Eye (tissue), 1 donor: ENCODE data around the gene BBS9.
A peak's percentile ranks its signal among the peaks of the same experiment; 100 is the strongest.
"Not testable (repeated sequence)": the region's sequence is repeated elsewhere in the genome, so short reads cannot be mapped to it uniquely, and the experiment has no call there.

Source experiments
- DNase-seq: peaks from one replicate; pipeline ENCODE4 v3.0.0-alpha.2; 2015

The BBS9 gene

DNA sequence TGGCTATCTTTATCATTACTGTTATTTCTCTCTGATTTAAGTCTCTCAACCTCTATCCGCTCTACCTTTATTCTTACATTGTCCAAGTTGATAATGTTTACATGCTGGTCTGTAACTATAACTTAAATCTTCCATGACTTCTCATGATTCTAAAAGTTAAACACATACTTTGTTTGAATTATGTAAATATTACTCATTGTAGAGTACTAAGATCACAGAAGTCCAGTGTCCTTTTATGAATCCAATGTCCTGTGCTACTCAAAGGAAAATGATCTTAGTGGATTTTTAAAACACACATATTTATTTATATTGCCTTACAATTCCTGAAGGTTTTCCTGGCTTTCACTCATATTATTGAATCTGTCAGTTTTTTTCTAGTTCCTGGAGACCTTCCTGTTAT, 70.9 kb downstream of the BBS9 start:
- DNase-seq: no peak

DNA sequence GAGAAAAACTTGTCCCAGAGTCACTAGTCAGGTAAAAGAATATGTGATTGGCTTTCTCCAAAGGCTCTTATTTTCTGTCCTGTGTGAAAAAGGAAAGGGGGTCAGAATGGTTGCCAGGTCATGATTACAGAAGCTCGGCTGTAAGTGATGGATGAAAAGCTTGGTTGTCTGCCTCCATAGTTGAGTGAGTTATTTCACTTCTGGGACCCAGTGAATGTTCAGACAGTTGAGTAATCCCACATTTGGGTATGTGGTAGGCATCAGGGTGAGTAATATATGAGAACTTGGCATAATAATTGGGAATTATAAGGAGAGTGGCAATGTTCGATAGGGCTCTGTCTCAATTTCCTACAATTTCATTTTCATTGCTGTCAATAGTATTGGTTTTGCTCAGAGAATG, 72.5 kb downstream of the BBS9 start:
- no peak for DNase-seq

DNA sequence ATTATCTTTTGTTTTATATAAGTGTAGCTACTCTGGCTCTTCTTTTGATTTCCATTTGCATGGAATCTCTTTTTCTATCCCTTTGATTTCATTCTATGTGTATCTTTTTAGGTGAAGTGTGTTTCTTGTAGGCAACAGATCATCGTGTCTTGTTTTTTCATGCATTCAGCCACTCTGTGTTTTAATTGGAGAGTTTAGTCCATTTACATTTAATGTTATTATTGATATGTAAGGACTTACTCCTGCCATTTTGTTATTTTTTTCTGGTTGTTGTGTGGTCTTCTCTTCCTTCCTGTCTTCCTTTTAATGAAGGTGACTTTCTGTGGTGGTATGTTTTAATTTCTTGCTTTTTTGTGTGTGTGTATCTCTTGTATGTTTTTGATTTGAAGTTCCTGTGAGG, 81.6 kb downstream of the BBS9 start:
- DNase-seq: no peak

DNA sequence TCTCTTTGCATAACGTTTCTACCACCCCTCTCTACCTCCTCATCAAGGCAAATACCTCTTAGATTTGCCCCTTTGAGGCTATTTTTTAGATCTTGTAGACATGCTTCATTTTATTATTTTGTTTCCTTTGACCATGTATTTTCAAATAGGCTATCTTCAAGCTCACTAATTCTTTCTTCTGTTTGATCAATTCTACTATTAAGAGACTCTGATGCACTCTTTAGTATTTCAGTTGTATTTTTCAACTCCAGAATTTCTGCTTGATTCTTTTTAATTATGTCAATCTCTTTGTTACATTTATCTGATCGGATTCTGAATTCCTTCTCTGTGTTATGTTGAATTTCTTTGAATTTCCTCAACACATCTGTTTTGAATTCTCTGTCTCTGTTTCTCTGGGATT, 82.8 kb downstream of the BBS9 start:
- DNase-seq: no peak

DNA sequence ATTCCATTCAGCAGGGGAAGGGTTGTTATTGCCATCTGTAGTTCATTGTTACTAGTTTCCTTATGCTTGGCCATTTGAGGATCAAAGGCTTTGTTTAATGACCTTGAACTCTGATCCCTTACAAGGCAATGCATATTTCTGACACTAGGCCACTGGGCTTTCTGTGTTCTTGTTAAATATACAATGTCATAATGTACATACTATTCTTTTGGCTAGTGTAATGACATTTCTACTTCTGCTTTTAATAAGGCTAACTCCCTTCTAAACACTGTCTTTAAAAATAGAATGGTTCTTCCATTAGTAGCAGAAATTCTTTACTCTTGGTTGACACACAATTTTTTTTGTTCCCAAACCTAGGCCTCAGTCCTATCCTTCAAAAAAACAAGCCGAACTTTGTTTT, 86.6 kb downstream of the BBS9 start:
- DNase-seq: no peak

DNA sequence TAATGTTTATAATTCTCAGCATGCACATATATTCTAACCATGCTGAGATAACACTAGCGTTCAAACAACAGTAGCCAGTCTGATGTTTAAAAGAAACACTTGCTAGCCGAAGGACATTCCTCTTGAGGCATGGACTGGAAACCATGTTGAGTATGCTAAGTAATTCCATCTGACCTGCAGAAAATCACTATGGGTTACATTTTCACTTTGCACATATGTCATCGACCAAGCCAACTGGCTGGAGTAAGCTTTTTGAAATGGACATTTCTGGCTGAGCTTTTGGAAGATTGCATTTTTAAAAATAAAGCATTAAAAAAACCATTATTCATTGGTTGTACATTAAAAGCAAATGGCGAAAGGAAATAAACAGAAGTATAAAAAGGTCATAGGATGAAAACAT, 88.2 kb downstream of the BBS9 start:
- no peak for DNase-seq

DNA sequence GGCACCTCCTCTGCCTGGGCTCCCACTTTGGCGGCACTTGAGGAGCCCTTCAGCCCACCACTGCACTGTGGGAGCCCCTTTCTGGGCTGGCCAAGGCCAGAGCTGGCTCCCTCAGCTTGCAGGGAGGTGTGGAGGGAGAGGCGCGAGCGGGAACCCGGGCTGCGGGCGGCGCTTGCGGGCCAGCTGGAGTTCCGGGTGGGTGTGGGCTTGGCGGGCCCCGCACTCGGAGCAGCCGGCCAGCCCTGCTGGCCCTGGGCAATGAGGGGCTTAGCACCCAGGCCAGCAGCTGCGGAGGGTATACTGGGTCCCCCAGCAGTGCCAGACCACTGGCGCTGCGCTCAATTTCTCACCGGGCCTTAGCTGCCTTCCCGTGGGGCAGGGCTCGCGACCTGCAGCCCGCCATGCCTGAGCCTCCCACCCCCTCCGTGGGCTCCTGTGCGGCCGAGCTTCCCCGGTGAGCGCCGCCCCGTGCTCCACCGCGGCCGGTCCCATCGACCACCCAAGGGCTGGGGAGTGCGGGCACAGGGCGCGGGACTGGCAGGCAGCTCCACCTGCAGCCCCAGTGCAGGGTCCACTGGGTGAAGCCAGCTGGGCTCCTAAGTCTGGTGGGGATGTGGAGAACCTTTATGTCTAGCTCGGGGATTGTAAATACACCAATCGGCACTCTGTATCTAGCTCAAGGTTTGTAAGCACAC, 89.6 kb downstream of the BBS9 start:
- not testable (repeated sequence) for DNase-seq

DNA sequence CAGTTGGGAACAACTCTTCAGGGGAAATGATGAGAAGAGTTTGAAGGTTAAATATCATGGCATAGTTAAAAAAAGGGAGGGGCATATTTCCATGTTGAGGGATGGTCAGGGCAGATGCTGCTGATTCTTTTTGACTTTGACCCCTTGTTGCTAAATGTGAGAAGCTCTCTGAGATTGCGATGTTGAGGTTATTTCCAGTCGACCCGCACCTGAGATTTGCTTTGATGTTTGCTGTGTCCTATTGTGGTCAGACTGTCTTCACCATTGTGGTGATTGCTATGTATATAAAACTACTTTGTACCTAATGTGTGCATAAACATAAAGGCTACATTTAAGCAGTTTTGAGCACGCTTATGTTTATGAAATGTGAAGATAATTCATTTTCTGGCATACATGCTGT, 90.9 kb downstream of the BBS9 start:
- DNase-seq: no peak

DNA sequence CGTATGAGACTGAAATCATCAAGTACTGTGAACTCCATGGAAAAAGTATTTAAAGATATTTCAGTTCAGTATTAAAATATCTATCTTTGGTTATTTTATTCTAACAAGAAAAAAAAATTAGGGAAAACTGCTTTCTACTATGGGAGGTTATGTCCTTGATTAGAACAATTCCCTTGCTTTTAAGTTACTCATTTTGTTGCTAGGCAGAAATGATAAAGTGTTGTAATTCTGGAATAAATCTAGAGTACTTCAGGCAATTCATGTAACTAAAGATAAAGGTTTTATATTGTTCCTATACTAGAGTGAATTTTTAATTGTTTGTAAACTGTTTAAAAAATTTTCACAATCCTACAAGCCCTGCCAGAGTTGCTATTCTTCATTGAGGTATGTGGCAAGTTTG, 92.0 kb downstream of the BBS9 start:
- DNase-seq: no peak

DNA sequence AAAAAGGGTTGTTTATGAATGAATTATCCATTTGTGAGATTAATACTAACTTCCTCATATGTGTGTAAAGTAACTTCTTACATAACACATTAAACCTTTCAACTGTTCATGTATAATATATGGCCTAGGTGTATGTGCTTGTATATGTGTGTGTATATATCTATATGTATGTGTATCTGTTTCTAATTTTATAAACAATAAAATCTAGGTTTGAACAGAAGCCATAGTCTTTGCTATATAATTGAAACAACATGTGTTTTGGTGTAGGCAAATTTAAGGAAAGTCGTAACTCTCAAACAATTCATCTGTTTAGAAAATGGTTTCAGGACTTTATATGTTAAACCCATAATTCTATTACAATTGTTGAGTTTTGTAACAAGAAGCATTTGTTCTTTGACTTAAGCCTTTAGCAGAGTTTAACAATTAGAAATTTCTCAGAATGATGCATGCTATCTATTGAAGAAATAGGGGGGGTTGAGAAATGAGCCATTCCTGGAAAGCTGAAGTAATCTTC, 103.3 kb downstream of the BBS9 start:
- DNase-seq: no peak

DNA sequence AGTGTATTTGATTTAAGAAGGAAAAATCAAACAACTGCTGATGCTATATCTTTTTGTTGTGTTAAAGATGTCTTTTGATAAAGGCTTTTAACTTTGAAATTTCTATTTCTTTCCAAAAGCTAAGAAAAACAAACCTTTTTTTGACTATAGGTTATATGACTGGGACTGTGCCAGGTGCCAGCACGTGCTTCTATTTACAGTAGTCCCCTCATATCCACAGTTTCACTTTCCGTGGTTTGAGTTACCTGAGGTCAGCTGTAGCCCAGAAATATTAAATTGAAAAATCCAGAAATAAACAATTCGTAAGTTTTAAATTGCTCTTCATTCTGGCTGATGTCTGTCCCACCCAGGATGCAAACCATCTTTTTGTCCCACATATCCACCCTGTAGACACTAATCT, 104.3 kb downstream of the BBS9 start:
- DNase-seq: no peak

DNA sequence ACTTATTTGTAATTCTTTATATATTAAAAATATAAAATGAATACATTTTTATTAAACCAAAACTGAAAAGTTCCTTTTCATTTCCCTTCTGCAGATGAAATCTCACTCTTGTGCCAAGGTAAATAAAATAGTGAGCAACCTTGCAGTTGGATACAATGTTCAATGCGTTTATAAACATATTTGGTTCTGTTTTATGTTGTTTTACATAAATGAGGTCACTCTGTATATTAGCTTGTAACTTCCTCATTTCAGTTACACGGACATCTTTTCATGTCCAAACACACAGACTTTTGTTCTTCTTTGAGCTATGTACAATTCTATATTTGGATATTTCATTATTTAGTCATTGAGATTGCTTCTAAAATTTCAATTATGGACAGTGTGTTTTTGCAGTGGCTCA, 107.7 kb downstream of the BBS9 start:
- DNase-seq: no peak

DNA sequence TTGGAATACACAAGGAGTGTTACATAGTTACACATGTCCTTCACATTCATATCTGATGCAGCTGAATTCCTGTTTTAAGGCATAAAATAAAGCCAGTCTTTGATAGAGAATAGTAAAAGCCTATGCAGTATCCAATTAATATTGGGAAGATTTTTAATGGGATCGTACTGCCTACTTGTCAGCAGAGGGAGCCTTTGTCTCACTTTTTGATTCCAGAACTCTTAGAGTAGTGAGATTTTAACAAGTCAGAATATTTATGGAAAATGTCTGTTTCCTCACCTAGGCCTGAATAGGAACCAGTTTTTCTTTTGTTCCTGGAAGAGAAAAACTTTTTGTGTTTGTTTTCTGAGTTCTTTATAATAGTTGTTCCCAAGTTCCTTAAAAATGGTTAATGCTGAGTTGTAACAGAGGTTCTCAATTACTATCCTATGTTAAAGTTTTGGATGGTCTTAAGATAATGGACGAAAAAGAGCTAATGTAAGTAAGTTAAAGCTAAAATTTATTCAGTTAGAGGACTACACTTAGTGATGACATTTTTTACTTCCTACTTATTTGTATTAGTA, 114.0 kb downstream of the BBS9 start:
- DNase-seq: peak; percentile 74

DNA sequence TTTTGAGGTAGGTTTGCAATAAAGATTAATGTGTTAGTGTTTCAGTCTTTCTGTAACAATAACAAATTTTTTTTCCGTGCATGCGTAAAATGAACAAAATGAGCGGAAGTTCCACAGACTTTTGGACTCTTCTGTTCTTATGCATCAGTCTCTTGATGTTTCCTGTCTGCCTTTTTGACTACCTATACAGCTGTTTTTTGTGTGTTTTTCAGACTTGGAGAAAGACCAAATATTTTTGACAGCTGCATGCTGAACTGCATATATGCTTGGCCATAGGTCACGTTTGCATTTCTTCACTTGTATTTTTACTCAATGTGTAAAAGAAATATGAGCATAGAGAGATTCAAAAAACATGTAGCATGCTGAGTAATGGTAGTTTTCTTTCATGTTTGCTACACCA, 119.3 kb downstream of the BBS9 start:
- DNase-seq: no peak

DNA sequence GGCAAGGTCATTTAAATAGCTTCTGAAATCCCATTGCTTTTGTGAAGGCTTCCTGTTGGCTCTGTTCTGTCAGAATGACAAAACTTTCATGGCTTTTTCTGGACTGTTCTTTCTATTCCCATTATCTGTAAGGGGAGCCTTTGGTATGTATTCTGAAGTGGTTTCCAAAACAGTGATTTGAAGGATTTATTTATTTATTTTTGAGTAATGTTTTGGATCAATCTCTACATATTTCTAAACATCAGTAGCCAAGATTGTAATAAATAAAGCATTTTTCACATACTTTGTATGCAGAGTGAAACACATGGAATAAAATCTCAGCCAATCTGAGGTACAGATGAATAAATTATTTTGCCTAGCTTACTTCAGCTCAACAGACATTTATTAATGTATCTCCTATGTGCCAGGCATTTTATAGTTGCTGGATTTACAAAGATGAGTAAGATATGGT, 121.1 kb downstream of the BBS9 start:
- DNase-seq: peak; percentile 23

DNA sequence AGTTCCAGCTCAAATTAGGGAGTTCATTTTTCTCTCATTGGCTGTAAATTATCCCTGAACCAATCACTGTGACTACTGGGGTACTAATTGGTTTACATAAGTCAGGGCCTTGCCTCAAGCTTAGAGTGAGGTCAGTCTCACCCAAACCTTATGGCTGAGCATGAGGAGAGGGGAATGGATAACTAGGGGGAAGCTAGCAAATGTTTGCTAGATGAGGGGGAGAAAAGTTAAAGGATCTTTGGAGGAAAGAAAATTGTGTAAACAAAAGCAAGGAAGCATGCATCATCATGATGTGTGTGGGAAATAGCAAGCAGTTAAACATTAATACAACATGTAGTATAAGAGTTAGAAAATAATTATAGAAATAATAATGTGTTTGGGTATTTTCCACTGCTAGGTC, 121.9 kb downstream of the BBS9 start:
- DNase-seq: no peak

DNA sequence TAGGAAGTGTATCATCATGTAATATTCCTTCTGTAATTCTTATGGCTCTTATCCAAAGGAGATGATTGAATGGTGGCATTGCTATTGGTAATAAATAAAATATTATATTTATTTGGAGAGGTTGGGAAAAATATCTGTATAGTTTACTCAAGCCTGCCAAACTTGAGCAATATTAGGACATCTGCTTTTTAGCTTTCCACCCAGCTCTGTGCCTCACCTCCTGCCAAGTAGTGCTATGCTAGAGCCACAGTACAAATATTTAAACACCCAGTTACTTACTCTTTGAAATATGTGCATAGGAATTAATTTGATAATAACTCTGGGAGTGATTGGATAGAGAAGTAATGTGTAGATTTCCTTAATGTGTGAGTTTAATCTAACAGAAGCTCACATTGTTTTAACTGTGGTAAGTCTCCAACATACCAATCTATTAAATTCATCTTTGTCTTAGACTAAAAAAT, 129.2 kb downstream of the BBS9 start:
- no peak for DNase-seq

DNA sequence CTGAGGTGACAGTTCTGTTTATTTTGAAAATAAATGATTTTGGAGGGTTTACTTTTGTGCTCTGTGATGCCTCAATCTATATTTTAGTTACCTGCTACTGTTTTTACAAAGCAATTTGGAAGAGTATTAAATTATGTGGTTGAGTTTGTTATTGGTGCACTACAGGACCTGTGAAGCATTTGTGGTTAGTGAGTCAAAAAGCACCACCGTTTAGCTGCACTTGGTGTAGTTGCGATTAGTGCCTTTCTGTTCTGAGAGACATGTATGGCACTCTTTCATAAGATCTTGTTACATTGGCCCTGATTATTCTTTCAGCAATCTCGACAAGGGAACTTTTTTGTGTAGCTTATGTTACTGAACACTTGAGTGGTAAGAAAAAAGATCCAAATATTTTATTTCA, 132.2 kb downstream of the BBS9 start:
- no peak for DNase-seq

DNA sequence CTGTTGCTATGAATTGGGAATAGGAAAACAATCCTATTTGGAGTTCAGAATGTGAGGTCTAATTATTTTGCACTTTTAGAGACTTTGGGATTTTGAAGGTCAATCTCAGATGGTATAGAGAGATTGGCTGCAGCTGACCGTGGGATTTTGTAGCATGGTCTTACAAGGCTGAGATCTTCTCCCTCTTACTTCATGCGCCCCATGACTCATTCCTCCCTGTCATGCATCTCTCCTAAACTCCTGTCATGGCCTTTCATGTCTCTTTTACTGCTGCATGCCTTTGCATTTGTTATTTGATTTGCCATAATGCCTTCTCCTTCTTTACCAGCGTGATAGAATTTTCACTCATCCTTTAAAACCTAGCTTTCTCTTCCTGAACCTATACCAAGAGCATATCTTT, 133.1 kb downstream of the BBS9 start:
- no peak for DNase-seq

DNA sequence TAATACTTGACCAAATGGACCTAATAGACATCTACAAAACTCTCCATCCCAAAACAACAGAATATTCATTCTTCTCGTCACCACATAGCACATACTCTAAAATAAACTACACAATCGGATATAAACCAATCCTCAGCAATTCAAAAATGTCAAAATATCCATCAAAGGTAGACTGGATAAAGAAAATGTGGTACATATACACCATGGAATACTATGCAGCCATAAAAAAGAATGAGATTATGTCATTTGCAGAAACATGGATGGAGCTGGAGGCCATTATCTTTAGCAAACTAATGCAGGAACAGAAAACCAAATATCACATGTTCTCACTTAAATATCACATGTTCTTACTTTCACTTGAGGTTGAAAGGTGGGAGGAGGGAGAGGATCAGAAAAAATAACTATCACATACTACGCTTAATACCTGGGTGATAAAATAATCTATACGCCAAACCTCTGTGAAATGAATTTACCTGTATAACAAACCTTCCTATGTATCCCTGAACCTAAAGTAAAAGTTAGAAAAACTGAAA, 142.5 kb downstream of the BBS9 start:
- DNase-seq: not testable (repeated sequence)

DNA sequence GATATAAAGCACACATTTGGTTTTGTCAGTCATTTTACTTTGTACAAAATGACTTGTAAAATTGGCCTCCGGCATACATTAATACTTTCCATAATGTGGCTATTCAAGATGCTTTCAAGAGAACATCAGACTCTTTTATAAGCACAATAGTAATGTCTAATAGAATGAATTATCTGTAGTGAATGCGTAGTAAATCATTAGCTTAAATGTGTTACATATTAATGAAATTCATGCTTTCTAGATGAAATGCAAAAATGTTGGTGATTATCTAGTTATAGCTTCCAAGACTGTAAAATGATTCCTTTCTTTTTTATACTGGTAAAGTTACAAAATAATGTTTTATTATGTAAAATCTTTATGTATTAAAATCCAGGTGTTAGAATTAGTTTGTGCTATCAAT, 144.0 kb downstream of the BBS9 start:
- DNase-seq: no peak

DNA sequence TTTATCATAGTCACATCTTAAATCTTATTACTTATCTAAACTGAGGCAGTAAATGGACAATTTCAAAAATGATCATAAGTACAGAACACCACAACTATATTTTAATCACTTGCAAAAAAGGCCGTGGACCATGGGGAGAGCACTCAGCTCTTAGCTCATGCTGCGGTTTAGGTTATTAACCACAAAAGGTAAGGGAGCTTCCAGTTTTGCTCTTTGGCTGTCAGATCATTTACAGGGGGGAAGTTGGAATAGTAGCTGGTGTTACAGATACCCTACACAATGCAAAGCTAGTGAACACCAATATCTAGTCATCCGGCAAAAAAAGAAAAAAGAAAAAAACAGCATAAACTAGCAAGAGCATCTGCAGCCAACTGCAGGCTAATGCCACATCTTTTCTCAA, 147.0 kb downstream of the BBS9 start:
- no peak for DNase-seq

DNA sequence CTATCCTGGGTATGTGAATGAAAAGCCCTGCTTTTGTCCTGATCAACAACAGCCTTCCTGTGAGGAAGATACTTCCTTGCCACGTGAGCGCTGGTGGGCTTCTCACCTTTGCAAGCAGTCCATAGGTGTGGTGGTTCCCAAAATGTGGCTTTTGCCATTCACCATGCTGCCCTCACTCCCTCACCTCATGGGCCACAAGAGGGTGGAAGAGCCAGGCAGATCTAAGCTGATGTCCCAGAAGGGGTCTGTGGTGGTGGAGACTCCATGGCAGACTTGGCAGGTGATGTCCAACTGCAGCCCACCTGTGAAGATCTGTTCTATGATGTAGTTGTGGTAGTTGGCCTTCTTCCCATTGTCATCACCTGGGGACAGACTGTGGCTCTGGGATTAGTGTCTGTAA, 147.4 kb downstream of the BBS9 start:
- DNase-seq: no peak

DNA sequence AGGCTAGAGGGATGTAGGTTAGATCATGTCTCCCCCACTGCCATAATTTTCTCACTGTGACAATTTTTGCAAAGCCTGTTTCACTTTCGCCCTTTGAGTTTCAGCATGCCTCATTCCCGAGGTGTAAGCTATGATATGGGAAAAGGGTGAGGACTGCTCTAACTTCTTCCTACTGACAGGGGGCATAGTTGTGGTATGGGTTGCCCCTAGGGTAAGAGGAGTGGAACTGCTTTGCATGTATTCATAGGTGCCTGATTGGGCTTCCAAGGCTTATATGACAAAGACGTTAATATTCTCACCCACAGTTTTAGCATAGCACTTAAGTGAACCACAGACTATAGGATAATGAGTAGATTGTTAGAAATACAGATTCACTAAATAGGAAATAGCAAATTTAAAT, 148.7 kb downstream of the BBS9 start:
- DNase-seq: no peak

DNA sequence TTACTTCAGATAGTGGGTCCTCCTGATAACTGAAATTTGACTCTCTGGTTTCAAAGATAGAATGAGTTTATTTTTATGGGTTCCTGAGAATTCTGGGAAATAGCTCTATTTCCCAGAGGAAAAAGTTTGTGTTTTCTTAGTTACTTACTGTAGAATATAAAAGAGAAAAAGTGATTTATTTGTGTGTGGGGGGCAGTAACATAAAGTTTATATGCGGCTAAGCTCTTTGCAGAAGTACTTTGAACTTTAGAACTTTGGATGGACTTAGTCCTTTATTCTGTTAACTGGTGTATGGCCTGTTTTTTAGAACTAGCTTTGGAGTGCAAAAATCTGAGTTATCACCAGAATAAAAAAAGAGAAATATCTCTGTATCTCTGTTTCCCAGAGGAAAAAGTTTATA, 157.1 kb downstream of the BBS9 start:
- DNase-seq: no peak
